GM23338 (cell line): ENCODE measurements around the gene OR10AD1. TPM values are rescaled to one million over a fixed set of nuclear protein-coding genes. Genes with fewer than 3 reads are reported as not detected.

Source experiments
- ATAC-seq: fragments of 200-7000 bp; cut with Tn5 transposase; 3 replicates; pipeline ENCODE4 v1.9.1; 2020
- DNase-seq: peaks from one replicate; pipeline ENCODE4 v3.0.0-alpha.2; 2015; ENCODE audit warnings: low spot score
- H2AFZ ChIP-seq: fragments of 200-600 bp; sonication (generic); 2 replicates; pipeline ENCODE4 v1.8.0; 2016; ENCODE audit warnings: antibody characterized with exemption, mild to moderate bottlenecking, moderate library complexity
- H3F3A ChIP-seq: fragments of 200-600 bp; sonication (generic); replicated peaks from 2 replicates; pipeline ENCODE4 v1.8.0; 2017; ENCODE audit warnings: antibody characterized with exemption, mixed run types, low read depth
- H3K27ac ChIP-seq: fragments of 200-600 bp; sonication (generic); 2 replicates; pipeline ENCODE4 v1.6.1; 2016; ENCODE audit warnings: low read depth
- H3K27me3 ChIP-seq: fragments of 200-600 bp; sonication (generic); 2 replicates; pipeline ENCODE4 v1.8.0; 2016; ENCODE audit warnings: mild to moderate bottlenecking, mixed run types, moderate library complexity; ENCODE audit not compliant: insufficient read depth
- H3K36me3 ChIP-seq: fragments of 200-600 bp; sonication (generic); 2 replicates; pipeline ENCODE4 v1.8.0; 2016; ENCODE audit warnings: mild to moderate bottlenecking; ENCODE audit not compliant: insufficient read depth
- H3K4me1 ChIP-seq: fragments of 200-600 bp; sonication (generic); 2 replicates; pipeline ENCODE4 v1.8.0; 2016; ENCODE audit warnings: mild to moderate bottlenecking, moderate library complexity; ENCODE audit not compliant: insufficient read depth
- H3K4me2 ChIP-seq: fragments of 200-600 bp; sonication (generic); 2 replicates; pipeline ENCODE4 v1.7.1; 2017; ENCODE audit warnings: mixed run types
- H3K4me3 ChIP-seq: fragments of 200-600 bp; sonication (generic); 2 replicates; pipeline ENCODE4 v1.6.1; 2016; ENCODE audit warnings: mixed run types
- H3K79me2 ChIP-seq: fragments of 200-600 bp; sonication (generic); replicated peaks from 2 replicates; pipeline ENCODE4 v1.8.0; 2017; ENCODE audit warnings: mild to moderate bottlenecking; ENCODE audit not compliant: insufficient read depth
- H3K9me2 ChIP-seq: fragments of 200-600 bp; sonication (generic); 2 replicates; pipeline ENCODE4 v1.8.0; 2017; ENCODE audit not compliant: insufficient read depth
- H4K20me1 ChIP-seq: fragments of 200-600 bp; sonication (generic); replicated peaks from 2 replicates; pipeline ENCODE4 v1.8.0; 2017; ENCODE audit warnings: mild to moderate bottlenecking; ENCODE audit not compliant: insufficient read depth
- H3K27ac Mint-ChIP-seq: 2 replicates; pipeline ENCODE4 v1.8.0; 2020; ENCODE audit warnings: inconsistent platforms, mild to moderate bottlenecking, moderate library complexity, mixed read lengths
- H3K27me3 Mint-ChIP-seq: 3 replicates; pipeline ENCODE4 v1.8.0; 2022; ENCODE audit warnings: low read depth, mild to moderate bottlenecking, moderate library complexity, mixed read lengths, inconsistent platforms; ENCODE audit not compliant: insufficient read depth, poor library complexity
- H3K36me3 Mint-ChIP-seq: 3 replicates; pipeline ENCODE4 v1.8.0; 2021; ENCODE audit warnings: low read depth, mild to moderate bottlenecking, inconsistent platforms, moderate library complexity, mixed read lengths
- H3K4me1 Mint-ChIP-seq: 3 replicates; pipeline ENCODE4 v1.8.0; 2020; ENCODE audit warnings: mild to moderate bottlenecking, inconsistent platforms, mixed read lengths
- H3K4me3 Mint-ChIP-seq: 3 replicates; pipeline ENCODE4 v1.8.0; 2021; ENCODE audit warnings: moderate library complexity, mild to moderate bottlenecking, inconsistent platforms, mixed read lengths
- H3K9me3 Mint-ChIP-seq: 3 replicates; pipeline ENCODE4 v1.8.0; 2020; ENCODE audit warnings: moderate library complexity, mild to moderate bottlenecking, inconsistent platforms, mixed read lengths
- CTCF ChIP-seq, 2 experiments: fragments of 200-600 bp in 1 of 2; sonication (generic) in 1 of 2; conservative IDR thresholded peaks; 2 replicates each; pipeline versions ENCODE4 v1.5.1 to v1.6.1; 2016 to 2017; ENCODE audit warnings: antibody characterized with exemption in 2 of 2, low read depth in 2 of 2, mild to moderate bottlenecking in 2 of 2, moderate library complexity in 1 of 2
- ETS1 ChIP-seq: IDR thresholded peaks from 2 replicates; pipeline ENCODE4 v1.6.1; 2016; ENCODE audit warnings: antibody characterized with exemption
- EZH2 ChIP-seq: fragments of 200-600 bp; sonication (generic); IDR thresholded peaks from one replicate; pipeline ENCODE4 v1.8.0; 2017; ENCODE audit warnings: antibody characterized with exemption, mild to moderate bottlenecking, low read depth; ENCODE audit not compliant: unreplicated experiment
- EZH2phosphoT487 ChIP-seq: fragments of 200-600 bp; sonication (generic); IDR thresholded peaks from one replicate; pipeline ENCODE4 v1.8.1; 2018; ENCODE audit warnings: antibody characterized with exemption; ENCODE audit not compliant: unreplicated experiment
- JUNB ChIP-seq: IDR thresholded peaks from one replicate; pipeline ENCODE4 v1.6.1; 2016; ENCODE audit warnings: antibody characterized with exemption; ENCODE audit not compliant: unreplicated experiment
- POLR2AphosphoS5 ChIP-seq: IDR thresholded peaks from 2 replicates; pipeline ENCODE4 v1.6.1; 2016; ENCODE audit warnings: antibody characterized with exemption, low read depth
- ZNF114 ChIP-seq: fragments of 250-450 bp; sonication (Bioruptor Pico); IDR thresholded peaks from 2 replicates; pipeline ENCODE4 v1.5.0; 2020; ENCODE audit warnings: mild to moderate bottlenecking, moderate library complexity
- ZNF331 ChIP-seq: fragments of 250-450 bp; sonication (Bioruptor Pico); IDR thresholded peaks from 2 replicates; pipeline ENCODE4 v1.5.0; 2020; ENCODE audit warnings: low read depth, mild to moderate bottlenecking, moderate library complexity
- ZNF462 ChIP-seq: fragments of 250-450 bp; sonication (Bioruptor Pico); IDR thresholded peaks from 2 replicates; pipeline ENCODE4 v1.5.0; 2020; ENCODE audit warnings: mild to moderate bottlenecking, moderate library complexity
- polyA plus RNA-seq: library from polyadenylated mRNA; unstranded; fragments of >200 nt; fragmentation: Nextera tagmentation; extraction: Ambion mirVana; gene quantifications from 2 replicates; pipeline ENCODE4 v1.2.1, GENCODE V29; 2016
- total RNA-seq: library from RNA; depleted of rRNA; stranded (reverse); fragments of >200 nt; shearing (Covaris generic); gene quantifications from 2 replicates; pipeline ENCODE4 v1.2.3, GENCODE V29; 2014

Gene OR10AD1
- total and polyA plus RNA-seq, 2 experiments from 2014 or later, result not detected

GRCh38 chr12:48179466-48179865 is 23.6 kb downstream of the OR10AD1 start:
- H3K4me3 ChIP-seq, result no peak overlapping the region
- Mint-ChIP-seq H3K27ac (no peak overlapping the region), H3K4me1 (peaks cover 37% of the 10 kb centered on the region), H3K9me3 (no peaks in the 10 kb centered on the region), H3K27me3 (peaks cover 27% of the 10 kb centered on the region), H3K4me3 (no peak overlapping the region), H3K36me3 (no peaks in the 10 kb centered on the region)
- DNase-seq (no peak), ATAC-seq (no peak)
- H3K4me2 ChIP-seq, result no peak overlapping the region
- peaks cover 3% of the 10 kb centered on the region; the same call in 1 of the 2 replicates for H3F3A ChIP-seq
- H3K79me2 ChIP-seq, result no peaks in the 10 kb centered on the region
- no peak overlapping the region for H2AFZ ChIP-seq
- no peaks in the 10 kb centered on the region for H4K20me1 ChIP-seq
- peaks cover 44% of the 10 kb centered on the region for H3K27me3 ChIP-seq
- H3K27ac ChIP-seq, result no peak overlapping the region
- TF ChIP-seq EZH2phosphoT487 (no peak), ETS1 (no peak), ZNF114 (CRISPR knock-in tag) (no peak), EZH2 (no peak), POLR2AphosphoS5 (no peak), JUNB (no peak), CTCF (conservative IDR thresholded peaks at IDR 0.05; ENCODE audit: low read depth in 2 of 2) (no peak), ZNF331 (CRISPR knock-in tag) (no peak), ZNF462 (CRISPR knock-in tag) (no peak)
- no peaks in the 10 kb centered on the region for H3K9me2 ChIP-seq
- H3K36me3 ChIP-seq, result no peaks in the 10 kb centered on the region
- peaks cover 29% of the 10 kb centered on the region for H3K4me1 ChIP-seq
